GM19452 (cell line): ENCODE measurements around the gene TBC1D10A.

Experiments used
- ATAC-seq: cut with Tn5 transposase; IDR thresholded peaks from one replicate; pipeline ENCODE4 v1.9.1; 2021; ENCODE audit not compliant: unreplicated experiment

TBC1D10A gene

GRCh38 chr22:30287648-30288418 lies 38.9 kb downstream of the TBC1D10A start:
- no peak for ATAC-seq

GRCh38 chr22:30286813-30287647 lies 39.7 kb downstream of the TBC1D10A start:
- ATAC-seq, result no peak

GRCh38 chr22:30286331-30286730 lies 40.4 kb downstream of the TBC1D10A start:
- ATAC-seq, result no peak

GRCh38 chr22:30285846-30286200 lies 40.9 kb downstream of the TBC1D10A start:
- ATAC-seq, result no peak

- no peak for ATAC-seq
Measured at GRCh38 chr22:30285176-30285845, 41.4 kb downstream of the TBC1D10A start.

- no peak for ATAC-seq
Measured at GRCh38 chr22:30284666-30285065, 42.1 kb downstream of the TBC1D10A start.

- ATAC-seq, result no peak
Measured at GRCh38 chr22:30284172-30284571, 42.6 kb downstream of the TBC1D10A start.

- ATAC-seq, result no peak
Measured at GRCh38 chr22:30283342-30283741, 43.4 kb downstream of the TBC1D10A start.

GRCh38 chr22:30282616-30283046 lies 44.1 kb downstream of the TBC1D10A start:
- no peak for ATAC-seq

GRCh38 chr22:30280505-30280904 lies 46.2 kb downstream of the TBC1D10A start:
- no peak for ATAC-seq

- no peak for ATAC-seq
Measured at GRCh38 chr22:30279932-30280331, 46.8 kb downstream of the TBC1D10A start.

- no peak for ATAC-seq
Measured at GRCh38 chr22:30279046-30279788, 47.5 kb downstream of the TBC1D10A start.

- ATAC-seq, result no peak
Measured at GRCh38 chr22:30277547-30278344, 49.0 kb downstream of the TBC1D10A start.

GRCh38 chr22:30276039-30276438 lies 50.7 kb downstream of the TBC1D10A start:
- no peak for ATAC-seq

GRCh38 chr22:30275625-30276024 lies 51.1 kb downstream of the TBC1D10A start:
- ATAC-seq, result no peak

GRCh38 chr22:30274437-30274812 lies 52.3 kb downstream of the TBC1D10A start:
- ATAC-seq, result no peak

GRCh38 chr22:30273711-30274436 lies 52.9 kb downstream of the TBC1D10A start:
- ATAC-seq, result no peak

- no peak for ATAC-seq
Measured at GRCh38 chr22:30272781-30273601, 53.8 kb downstream of the TBC1D10A start.

- ATAC-seq, result no peak
Measured at GRCh38 chr22:30270832-30271231, 55.9 kb downstream of the TBC1D10A start.
